Measurements from ENCODE around the gene LSP1.

The LSP1 gene

GRCh38 chr11:1896923-1897322 lies 44.0 kb downstream of the LSP1 start:
- H3K79me2 ChIP-seq (ENCODE audit: low read length) = no peaks in the 10 kb centered on the region
- H2AFZ ChIP-seq (ENCODE audit: low read length) = no peak overlapping the region
- no peaks in the 10 kb centered on the region for H3K36me3 ChIP-seq (replicated peaks; ENCODE audit: insufficient read depth, low read length)
- H3K27ac ChIP-seq (ENCODE audit: low read length) = no peak overlapping the region
- no peak for DNase-seq
- H4K20me1 ChIP-seq (ENCODE audit: insufficient read depth, low read length) = no peaks in the 10 kb centered on the region
- H3K9me2 ChIP-seq (replicated peaks; ENCODE audit: insufficient read depth, low read length) = no peaks in the 10 kb centered on the region
- TF ChIP-seq CTCF (IDR thresholded peaks at IDR 0.05; ENCODE audit: low read length) = no peak
- no peak for TF ChIP-seq EZH2 (optimal IDR thresholded peaks at IDR 0.05; ENCODE audit: low read depth, low read length)
- no peak for TF ChIP-seq EZH2phosphoT487 (IDR thresholded peaks at IDR 0.05; ENCODE audit: low read length)
- no peak overlapping the region for H3K9ac ChIP-seq (ENCODE audit: low read length)
- peaks cover 72% of the 10 kb centered on the region for H3K27me3 ChIP-seq (replicated peaks; ENCODE audit: insufficient read depth, low read length)
- H3K9me3 ChIP-seq (replicated peaks; ENCODE audit: insufficient read depth, low read length) = no peaks in the 10 kb centered on the region
- no peaks in the 10 kb centered on the region for H3F3A ChIP-seq (ENCODE audit: insufficient read depth, low read length)
- no peaks in the 10 kb centered on the region for H3K4me1 ChIP-seq (ENCODE audit: low read length)
- no peak overlapping the region for H3K4me3 ChIP-seq (ENCODE audit: low read length)
- no peak overlapping the region for H3K4me2 ChIP-seq (ENCODE audit: low read depth, low read length)

- Histone ChIP-seq H3K4me1 (ENCODE audit: low read length) (no peaks in the 10 kb centered on the region), H3K4me2 (ENCODE audit: low read depth, low read length) (no peak overlapping the region), H3K9ac (ENCODE audit: low read length) (no peak overlapping the region), H3K27ac (ENCODE audit: low read length) (no peak overlapping the region), H3K4me3 (ENCODE audit: low read length) (no peak overlapping the region), H3K27me3 (replicated peaks; ENCODE audit: insufficient read depth, low read length) (peaks cover 94% of the 10 kb centered on the region), H3K9me2 (replicated peaks; ENCODE audit: insufficient read depth, low read length) (no peaks in the 10 kb centered on the region), H3F3A (ENCODE audit: insufficient read depth, low read length) (no peaks in the 10 kb centered on the region), H3K79me2 (ENCODE audit: low read length) (no peaks in the 10 kb centered on the region), H3K9me3 (replicated peaks; ENCODE audit: insufficient read depth, low read length) (no peaks in the 10 kb centered on the region), H3K36me3 (replicated peaks; ENCODE audit: insufficient read depth, low read length) (no peaks in the 10 kb centered on the region), H4K20me1 (ENCODE audit: insufficient read depth, low read length) (no peaks in the 10 kb centered on the region), H2AFZ (ENCODE audit: low read length) (no peak overlapping the region)
- no peak for DNase-seq
- TF ChIP-seq EZH2phosphoT487 (IDR thresholded peaks at IDR 0.05; ENCODE audit: low read length) (no peak), EZH2 (optimal IDR thresholded peaks at IDR 0.05; ENCODE audit: low read depth, low read length) (no peak), CTCF (IDR thresholded peaks at IDR 0.05; ENCODE audit: low read length) (no peak)
Measured at GRCh38 chr11:1899090-1899489, 46.2 kb downstream of the LSP1 start.

GRCh38 chr11:1899686-1900085 lies 46.8 kb downstream of the LSP1 start:
- no peak for TF ChIP-seq EZH2phosphoT487 (IDR thresholded peaks at IDR 0.05; ENCODE audit: low read length)
- no peak for TF ChIP-seq CTCF (IDR thresholded peaks at IDR 0.05; ENCODE audit: low read length)
- TF ChIP-seq EZH2 (optimal IDR thresholded peaks at IDR 0.05; ENCODE audit: low read depth, low read length) = no peak
- DNase-seq = no peak
- no peak overlapping the region for H3K4me2 ChIP-seq (ENCODE audit: low read depth, low read length)
- no peaks in the 10 kb centered on the region for H3K4me1 ChIP-seq (ENCODE audit: low read length)
- no peak overlapping the region for H2AFZ ChIP-seq (ENCODE audit: low read length)
- H3K9me2 ChIP-seq (replicated peaks; ENCODE audit: insufficient read depth, low read length) = no peaks in the 10 kb centered on the region
- H3K9ac ChIP-seq (ENCODE audit: low read length) = no peak overlapping the region
- no peak overlapping the region for H3K27ac ChIP-seq (ENCODE audit: low read length)
- no peaks in the 10 kb centered on the region for H3K79me2 ChIP-seq (ENCODE audit: low read length)
- H3K4me3 ChIP-seq (ENCODE audit: low read length) = no peak overlapping the region
- no peaks in the 10 kb centered on the region for H3K9me3 ChIP-seq (replicated peaks; ENCODE audit: insufficient read depth, low read length)
- no peaks in the 10 kb centered on the region for H4K20me1 ChIP-seq (ENCODE audit: insufficient read depth, low read length)
- no peaks in the 10 kb centered on the region for H3K36me3 ChIP-seq (replicated peaks; ENCODE audit: insufficient read depth, low read length)
- peaks cover 98% of the 10 kb centered on the region for H3K27me3 ChIP-seq (replicated peaks; ENCODE audit: insufficient read depth, low read length)
- H3F3A ChIP-seq (ENCODE audit: insufficient read depth, low read length) = no peaks in the 10 kb centered on the region

Measured in MM.1S (cell line).